H1 (cell line): ENCODE measurements around the gene MAD2L1.

Experiments used
- ASH2L ChIP-seq: fragments of 200-600, 300-600 bp; sonication (generic); IDR thresholded peaks from one replicate; pipeline ENCODE4 v1.7.1; 2017; ENCODE audit warnings: low read length
- FOSL1 ChIP-seq: IDR thresholded peaks from 2 replicates; pipeline ENCODE4 v1.6.1; 2011; ENCODE audit warnings: mild to moderate bottlenecking, low read depth, low read length, moderate library complexity; ENCODE audit not compliant: insufficient read depth
- GTF2F1 ChIP-seq: IDR thresholded peaks from 2 replicates; pipeline ENCODE4 v1.6.1; 2012; ENCODE audit warnings: low read depth, low read length, improper control_type of control experiment, borderline replicate concordance
- HDAC6 ChIP-seq: IDR thresholded peaks from one replicate; pipeline ENCODE4 v1.7.1; 2012; ENCODE audit warnings: low read depth, mild to moderate bottlenecking, inconsistent platforms, low read length, moderate library complexity
- JUND ChIP-seq: IDR thresholded peaks from 2 replicates; pipeline ENCODE4 v1.6.1; 2011; ENCODE audit warnings: mild to moderate bottlenecking, improper control_type of control experiment, low read length
- KDM1A ChIP-seq: fragments of 200-600, 300-600 bp; sonication (generic); IDR thresholded peaks from 2 replicates; pipeline ENCODE4 v1.7.1; 2016; ENCODE audit warnings: mild to moderate bottlenecking, low read length, borderline replicate concordance
- POLR2AphosphoS5 ChIP-seq: IDR thresholded peaks from 2 replicates; pipeline ENCODE4 v1.6.1; 2011; ENCODE audit warnings: low read depth, low read length
- RAD21 ChIP-seq, 2 experiments: IDR thresholded peaks in 1 of 2; conservative IDR thresholded peaks in 1 of 2; 2 replicates each; pipeline ENCODE4 v1.6.1; 2011; ENCODE audit warnings: low read depth in 2 of 2, low read length in 2 of 2, improper control_type of control experiment in 1 of 2, inconsistent platforms in 1 of 2, mild to moderate bottlenecking in 1 of 2, moderate library complexity in 1 of 2
- SAP30 ChIP-seq: fragments of 300-600 bp; sonication (generic); IDR thresholded peaks from 2 replicates; pipeline ENCODE4 v1.7.1; 2012; ENCODE audit warnings: low read length, moderate library complexity, mild to moderate bottlenecking, inconsistent platforms; ENCODE audit not compliant: insufficient read depth, insufficient replicate concordance
- TCF12 ChIP-seq: IDR thresholded peaks from 2 replicates; pipeline ENCODE4 v1.6.1; 2011; ENCODE audit warnings: low read depth, mild to moderate bottlenecking, low read length
- TF ChIP-seq, protein P1 (sequence below), 3 experiments: IDR thresholded peaks; 1 replicate in 2 of 3; 2 replicates in 1 of 3; pipeline versions ENCODE4 v1.5.1 to v1.6.1; 2011; ENCODE audit warnings: low read length in 3 of 3, mild to moderate bottlenecking in 3 of 3, inconsistent platforms in 2 of 3, low read depth in 1 of 3, moderate library complexity in 1 of 3; ENCODE audit not compliant: insufficient read depth in 1 of 3; ENCODE audit errors: control extremely low read depth in 1 of 3
- TF ChIP-seq, protein P2 (sequence below): IDR thresholded peaks from 2 replicates; pipeline ENCODE4 v1.6.1; 2011; ENCODE audit warnings: low read length, improper control_type of control experiment

DNA sequence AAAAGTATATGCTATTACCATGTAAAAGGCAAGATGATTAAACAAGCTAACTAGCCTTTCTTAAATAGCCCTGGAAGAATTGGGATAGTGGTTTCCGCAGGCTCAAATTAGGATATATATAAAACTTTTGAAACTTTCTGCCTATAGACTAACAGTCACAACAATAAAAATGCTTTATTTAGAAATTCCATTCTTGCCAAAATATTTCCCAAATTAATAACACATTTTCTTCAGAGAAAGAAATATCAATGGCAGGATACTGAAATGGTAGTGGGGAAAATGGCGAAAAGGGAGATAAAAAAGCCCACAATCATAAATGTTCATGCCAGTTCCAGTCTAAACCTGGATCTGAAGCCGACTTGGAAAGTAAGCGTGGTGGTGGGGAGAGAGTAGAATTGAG is 56.0 kb downstream of the MAD2L1 start:
- TF ChIP-seq RAD21 (IDR thresholded peaks at IDR 0.05 in 1 of 2, conservative IDR thresholded peaks at IDR 0.05 in 1 of 2; ENCODE audit: low read depth in 2 of 2, low read length in 2 of 2) (no peak), SAP30 (no peak), HDAC6 (no peak), FOSL1 (no peak), POLR2AphosphoS5 (no peak), JUND (no peak), ASH2L (no peak), GTF2F1 (no peak), KDM1A (no peak), TCF12 (no peak)
- TF ChIP-seq, protein P1, sequence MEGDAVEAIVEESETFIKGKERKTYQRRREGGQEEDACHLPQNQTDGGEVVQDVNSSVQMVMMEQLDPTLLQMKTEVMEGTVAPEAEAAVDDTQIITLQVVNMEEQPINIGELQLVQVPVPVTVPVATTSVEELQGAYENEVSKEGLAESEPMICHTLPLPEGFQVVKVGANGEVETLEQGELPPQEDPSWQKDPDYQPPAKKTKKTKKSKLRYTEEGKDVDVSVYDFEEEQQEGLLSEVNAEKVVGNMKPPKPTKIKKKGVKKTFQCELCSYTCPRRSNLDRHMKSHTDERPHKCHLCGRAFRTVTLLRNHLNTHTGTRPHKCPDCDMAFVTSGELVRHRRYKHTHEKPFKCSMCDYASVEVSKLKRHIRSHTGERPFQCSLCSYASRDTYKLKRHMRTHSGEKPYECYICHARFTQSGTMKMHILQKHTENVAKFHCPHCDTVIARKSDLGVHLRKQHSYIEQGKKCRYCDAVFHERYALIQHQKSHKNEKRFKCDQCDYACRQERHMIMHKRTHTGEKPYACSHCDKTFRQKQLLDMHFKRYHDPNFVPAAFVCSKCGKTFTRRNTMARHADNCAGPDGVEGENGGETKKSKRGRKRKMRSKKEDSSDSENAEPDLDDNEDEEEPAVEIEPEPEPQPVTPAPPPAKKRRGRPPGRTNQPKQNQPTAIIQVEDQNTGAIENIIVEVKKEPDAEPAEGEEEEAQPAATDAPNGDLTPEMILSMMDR (IDR thresholded peaks at IDR 0.05; ENCODE audit: control extremely low read depth in 1 of 3, insufficient read depth in 1 of 3, low read depth in 1 of 3, low read length in 3 of 3), result no peak
- TF ChIP-seq, protein P2, sequence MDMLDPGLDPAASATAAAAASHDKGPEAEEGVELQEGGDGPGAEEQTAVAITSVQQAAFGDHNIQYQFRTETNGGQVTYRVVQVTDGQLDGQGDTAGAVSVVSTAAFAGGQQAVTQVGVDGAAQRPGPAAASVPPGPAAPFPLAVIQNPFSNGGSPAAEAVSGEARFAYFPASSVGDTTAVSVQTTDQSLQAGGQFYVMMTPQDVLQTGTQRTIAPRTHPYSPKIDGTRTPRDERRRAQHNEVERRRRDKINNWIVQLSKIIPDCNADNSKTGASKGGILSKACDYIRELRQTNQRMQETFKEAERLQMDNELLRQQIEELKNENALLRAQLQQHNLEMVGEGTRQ, result no peak
